WERI-Rb-1 (cell line): Measurements from ENCODE around the gene UBR3.

Experiments used
- DNase-seq: peaks from one replicate; pipeline ENCODE4 v3.0.0-alpha.2; 2020
- H3K27ac ChIP-seq: fragments of 250-450 bp; sonication (Bioruptor Pico); 2 replicates; pipeline ENCODE4 v1.5.1; 2020; ENCODE audit warnings: mild to moderate bottlenecking, moderate library complexity
- H3K27me3 ChIP-seq: fragments of 250-450 bp; sonication (Bioruptor Pico); 2 replicates; pipeline ENCODE4 v1.5.1; 2021; ENCODE audit warnings: mild to moderate bottlenecking, low read depth, moderate library complexity; ENCODE audit not compliant: insufficient read depth, severe bottlenecking
- H3K36me3 ChIP-seq: fragments of 250-450 bp; sonication (Bioruptor Pico); 2 replicates; pipeline ENCODE4 v1.5.1; 2020; ENCODE audit warnings: mild to moderate bottlenecking, moderate library complexity
- H3K4me3 ChIP-seq: 2 replicates; pipeline ENCODE4 v1.5.1; 2011; ENCODE audit warnings: low read depth, mild to moderate bottlenecking, control low read depth, low read length
- H3K9me3 ChIP-seq: fragments of 250-450 bp; sonication (Bioruptor Pico); 2 replicates; pipeline ENCODE4 v1.5.1; 2021; ENCODE audit warnings: mild to moderate bottlenecking, moderate library complexity; ENCODE audit not compliant: severe bottlenecking
- CTCF ChIP-seq: IDR thresholded peaks from 2 replicates; pipeline ENCODE4 v1.5.1; 2011; ENCODE audit warnings: low read depth, mild to moderate bottlenecking, control low read depth, inconsistent platforms, low read length

Gene UBR3

DNA sequence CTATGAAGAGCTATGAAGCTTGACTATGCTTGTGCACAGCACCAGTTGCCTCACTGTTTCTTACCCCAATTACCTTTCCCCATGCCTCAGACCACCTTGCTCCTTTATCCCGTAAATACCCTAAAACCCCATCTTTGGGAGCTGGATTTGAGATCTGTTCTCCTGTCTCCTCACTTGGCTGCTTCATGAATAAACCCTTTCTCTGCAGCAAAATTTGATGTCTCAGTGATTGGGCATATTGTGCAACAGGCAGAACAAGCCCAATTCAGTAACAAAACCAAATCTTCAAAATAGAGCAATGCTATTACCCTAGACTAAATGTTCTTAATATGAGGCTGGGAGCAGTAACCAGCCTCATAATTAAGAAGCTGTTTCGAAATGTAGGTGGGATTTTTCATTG, 32.1 kb upstream of the UBR3 start:
- Histone ChIP-seq H3K9me3 (no peaks in the 10 kb centered on the region), H3K36me3 (no peaks in the 10 kb centered on the region), H3K27me3 (no peaks in the 10 kb centered on the region), H3K27ac (no peak overlapping the region), H3K4me3 (no peak overlapping the region)
- TF ChIP-seq CTCF = no peak
- DNase-seq = no peak

- TF ChIP-seq CTCF = no peak
- Histone ChIP-seq H3K27me3 (no peaks in the 10 kb centered on the region), H3K36me3 (peaks cover 6% of the 10 kb centered on the region), H3K4me3 (no peak overlapping the region), H3K9me3 (no peaks in the 10 kb centered on the region), H3K27ac (no peak overlapping the region)
- DNase-seq = no peak
These were observed 30.8 kb upstream of the UBR3 start for GRCh38 chr2:169796441-169796840.

GRCh38 chr2:169797601-169798000, 29.7 kb upstream of the UBR3 start:
- H3K9me3 ChIP-seq = no peaks in the 10 kb centered on the region
- H3K27me3 ChIP-seq = no peaks in the 10 kb centered on the region
- DNase-seq = no peak
- no peak for TF ChIP-seq CTCF
- H3K36me3 ChIP-seq = peaks cover 18% of the 10 kb centered on the region
- no peak overlapping the region for H3K4me3 ChIP-seq
- H3K27ac ChIP-seq = no peak overlapping the region

DNA sequence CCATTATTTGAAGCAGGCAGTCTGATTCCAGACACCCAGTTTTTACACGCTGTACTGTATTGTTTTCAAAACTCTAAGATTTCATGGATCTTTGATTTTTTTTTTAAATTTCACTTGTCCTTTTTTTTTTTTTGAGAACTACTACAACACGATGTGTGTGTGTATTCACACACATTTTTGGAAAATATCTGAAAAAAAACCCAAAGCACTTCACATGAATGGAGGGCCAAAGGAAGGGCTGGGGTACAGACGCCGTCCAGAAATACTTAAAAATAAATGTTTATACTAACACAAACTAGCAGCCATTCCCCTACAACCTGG, 28.9 kb upstream of the UBR3 start:
- H3K27ac ChIP-seq = peak overlapping the region; percentile 82
- peaks cover 25% of the 10 kb centered on the region for H3K36me3 ChIP-seq
- peak overlapping the region; percentile 56 for H3K4me3 ChIP-seq
- DNase-seq = no peak
- no peak for TF ChIP-seq CTCF
- no peaks in the 10 kb centered on the region for H3K9me3 ChIP-seq
- H3K27me3 ChIP-seq = no peaks in the 10 kb centered on the region

DNA sequence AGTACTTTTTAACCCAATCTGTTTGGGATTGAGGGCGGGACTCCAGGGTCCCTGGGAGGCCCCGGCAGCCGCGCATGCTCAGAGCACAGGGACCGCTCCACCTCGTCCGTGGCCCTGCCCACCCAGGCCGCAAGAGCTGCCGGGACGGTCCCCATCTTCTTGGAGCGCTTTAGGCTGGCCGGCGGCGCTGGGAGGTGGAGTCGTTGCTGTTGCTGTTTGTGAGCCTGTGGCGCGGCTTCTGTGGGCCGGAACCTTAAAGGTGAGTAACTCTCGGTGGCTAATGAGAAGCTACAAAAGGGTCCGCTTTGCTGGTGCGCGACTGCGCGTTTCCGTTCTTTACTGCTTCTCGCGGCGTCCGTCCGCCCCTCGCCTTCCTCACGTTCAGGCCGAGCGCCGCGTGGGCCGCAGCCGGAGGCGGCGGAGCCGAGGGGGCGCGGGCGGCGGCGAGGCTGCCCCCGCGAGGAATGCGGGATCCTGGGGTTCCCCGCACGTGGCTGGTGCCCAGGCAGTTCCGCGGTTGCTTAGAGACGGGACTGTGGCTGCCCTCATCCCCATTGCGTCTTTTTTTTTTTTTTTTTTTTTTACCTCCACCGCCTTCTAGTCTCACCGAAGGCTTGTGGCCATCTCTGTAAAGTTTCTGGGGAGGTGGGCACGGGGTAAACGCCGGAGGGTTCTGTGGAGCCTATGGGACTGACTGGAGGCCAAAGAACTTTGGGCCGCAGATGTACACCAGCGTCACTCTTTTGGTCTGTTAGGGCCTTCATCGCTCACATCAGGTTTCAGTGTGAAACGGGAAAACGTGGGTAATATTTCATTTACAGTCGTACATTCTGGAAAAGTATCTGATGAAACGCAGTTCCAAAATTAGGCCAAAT, 28.3 kb upstream of the UBR3 start, which contains the start of gene SSB:
Gene SSB (plus strand): TSS at position 154 of the 875 bp plus-strand sequence. CDS start 2,090 bp downstream, outside the sequence.
- DNase-seq = peak; percentile 95
- peak within 1 kb of the TSS; percentile 56 for H3K4me3 ChIP-seq
- no peaks in the 10 kb centered on the region for H3K9me3 ChIP-seq
- H3K36me3 ChIP-seq = peaks cover 30% of the 10 kb centered on the region
- H3K27ac ChIP-seq = peak within 1 kb of the TSS; percentile 82
- no peak for TF ChIP-seq CTCF
- no peaks in the 10 kb centered on the region for H3K27me3 ChIP-seq

GRCh38 chr2:169803480-169803879, 23.8 kb upstream of the UBR3 start:
- DNase-seq = no peak
- no peak overlapping the region for H3K4me3 ChIP-seq
- H3K36me3 ChIP-seq = peaks cover 64% of the 10 kb centered on the region
- H3K27me3 ChIP-seq = no peaks in the 10 kb centered on the region
- no peaks in the 10 kb centered on the region for H3K9me3 ChIP-seq
- TF ChIP-seq CTCF = no peak
- H3K27ac ChIP-seq = no peak overlapping the region
